Measurements from ENCODE around the gene FAM9C. TPM values are rescaled to one million over a fixed set of nuclear protein-coding genes. Genes with fewer than 3 reads are reported as not detected.

Gene FAM9C
- total and polyA plus RNA-seq, 9 of the 15 experiments (the other 6 are each of a cell fraction or from before 2014, with no cell fraction given) = not detected

- intact Hi-C loops (cut with micrococcal nuclease) = no loop called here
Observed at GRCh38 chrX:13086076-13086475, 41.7 kb upstream of the FAM9C start.

More at GRCh38 chrX:13086076-13086475, 41.7 kb upstream of the FAM9C start:
- H3K9me1 ChIP-seq (ENCODE audit: control insufficient read depth, insufficient read depth, low read length) = no peaks in the 10 kb centered on the region
- POLR2A ChIA-PET = interaction anchor here (1.0 kb wide), 1 partner anchor 11 kb away, joined by 3 read pairs; no protein-coding TSS in a partner anchor
- in situ Hi-C loops (cut with MboI) = no loop called here
- peaks cover 6 to 28% of the 10 kb centered on the region in 2 experiments; a peak in 4 of 5 replicates for H3K4me1 ChIP-seq (replicated peaks in 1 of 2; ENCODE audit: control insufficient read depth in 2 of 2, insufficient read depth in 2 of 2, low read length in 2 of 2)
- H3K9ac ChIP-seq (ENCODE audit: insufficient read depth in 1 of 2, low read depth in 2 of 2, low read length in 2 of 2) = no peak overlapping the region
- H4K20me1 ChIP-seq (replicated peaks; ENCODE audit: control insufficient read depth, insufficient read depth, low read length) = no peaks in the 10 kb centered on the region
- H3K36me3 ChIP-seq (ENCODE audit: control insufficient read depth, insufficient read depth, low read length) = no peaks in the 10 kb centered on the region
- DNase-seq (ENCODE audit: extremely low read depth in 1 of 4, low spot score in 3 of 4) (no peak), FAIRE-seq (no peak), ATAC-seq (no peak)
- CTCF ChIA-PET (ENCODE audit: low intra/inter-chr PET ratio) = no interaction called here
- no peak overlapping the region for H3K4me3 ChIP-seq
- no peaks in the 10 kb centered on the region for H3K9me3 ChIP-seq (replicated peaks; ENCODE audit: control insufficient read depth, insufficient read depth, low read depth, low read length)
- H3K4me2 ChIP-seq (ENCODE audit: insufficient read depth, low read length) = no peak overlapping the region
- H3K79me2 ChIP-seq (ENCODE audit: control insufficient read depth, insufficient read depth, low read length) = no peaks in the 10 kb centered on the region
- no TSS peak for BruUV-seq (replicated peaks)
- WGBS (ENCODE audit: insufficient coverage, low coverage, missing lambda C conversion rate) = 69% methylated on average over 2 of the region's 2 CpGs
- H3K27ac ChIP-seq (ENCODE audit: extremely low read depth, low read depth, low read length) = no peak overlapping the region
- H3K27me3 ChIP-seq (ENCODE audit: control insufficient read depth in 2 of 2, insufficient read depth in 2 of 2, low read length in 2 of 2) = no peaks in the 10 kb centered on the region
- no peak for TF ChIP-seq GABPB2 (CRISPR knock-in tag; conservative IDR thresholded peaks at IDR 0.05)
- no peak for TF ChIP-seq MBD1 (CRISPR knock-in tag; IDR thresholded peaks at IDR 0.05)
- no peak for TF ChIP-seq FOSL1 (tag; conservative IDR thresholded peaks at IDR 0.05)
- TF ChIP-seq HMGXB4 (CRISPR knock-in tag; IDR thresholded peaks at IDR 0.05) = no peak
- TF ChIP-seq, protein P1, sequence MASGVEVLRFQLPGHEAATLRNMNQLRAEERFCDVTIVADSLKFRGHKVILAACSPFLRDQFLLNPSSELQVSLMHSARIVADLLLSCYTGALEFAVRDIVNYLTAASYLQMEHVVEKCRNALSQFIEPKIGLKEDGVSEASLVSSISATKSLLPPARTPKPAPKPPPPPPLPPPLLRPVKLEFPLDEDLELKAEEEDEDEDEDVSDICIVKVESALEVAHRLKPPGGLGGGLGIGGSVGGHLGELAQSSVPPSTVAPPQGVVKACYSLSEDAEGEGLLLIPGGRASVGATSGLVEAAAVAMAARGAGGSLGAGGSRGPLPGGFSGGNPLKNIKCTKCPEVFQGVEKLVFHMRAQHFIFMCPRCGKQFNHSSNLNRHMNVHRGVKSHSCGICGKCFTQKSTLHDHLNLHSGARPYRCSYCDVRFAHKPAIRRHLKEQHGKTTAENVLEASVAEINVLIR (CRISPR knock-in tag; IDR thresholded peaks at IDR 0.05) = no peak
- no peak for TF ChIP-seq POLR2A (conservative IDR thresholded peaks at IDR 0.05)
- no peak for TF ChIP-seq PHF21A (IDR thresholded peaks at IDR 0.05; ENCODE audit: borderline replicate concordance, low read depth)
- TF ChIP-seq WHSC1 (IDR thresholded peaks at IDR 0.05; ENCODE audit: low read length) = no peak
- TF ChIP-seq PHTF2 (CRISPR knock-in tag; IDR thresholded peaks at IDR 0.05) = no peak
- TF ChIP-seq FOXK1 (CRISPR knock-in tag; IDR thresholded peaks at IDR 0.05; ENCODE audit: borderline replicate concordance) = no peak
- H2AFZ ChIP-seq (ENCODE audit: low read depth, low read length) = no peak overlapping the region
